ENCODE results near the gene CTSZ. TPM values are rescaled to one million over a fixed set of nuclear protein-coding genes. Genes with fewer than 3 reads are reported as not detected.

The CTSZ gene
- total RNA-seq, 1 experiment from 2014 or later = 37.6 TPM

- no peak for DNase-seq
- no peak overlapping the region for H2BK20ac ChIP-seq (ENCODE audit: low read depth, low read length, poor library complexity, severe bottlenecking)
- no peaks in the 10 kb centered on the region for H3K27me3 ChIP-seq (ENCODE audit: insufficient read depth, low read length)
- H3K79me2 ChIP-seq (ENCODE audit: insufficient read depth, low read length) = no peaks in the 10 kb centered on the region
- no peaks in the 10 kb centered on the region for H3K79me1 ChIP-seq (ENCODE audit: insufficient read depth, low read depth, low read length, poor library complexity, severe bottlenecking)
- no peak overlapping the region for H4K8ac ChIP-seq (replicated peaks; ENCODE audit: insufficient read length, low read depth, low read length)
- no peak overlapping the region for H3K27ac Mint-ChIP-seq
- H2BK120ac ChIP-seq (ENCODE audit: low read depth, low read length, poor library complexity, severe bottlenecking) = no peak overlapping the region
- H3K23me2 ChIP-seq (ENCODE audit: insufficient read length, low read depth, low read length, poor library complexity, severe bottlenecking) = no peaks in the 10 kb centered on the region
- H3K9me3 ChIP-seq (ENCODE audit: control insufficient read depth, low read depth, low read length) = no peaks in the 10 kb centered on the region
- no peak overlapping the region for H3K4me2 ChIP-seq (ENCODE audit: insufficient read depth, insufficient read length, low read length)
- H3K23ac ChIP-seq (ENCODE audit: insufficient read length, low read depth, low read length) = no peak overlapping the region
- H3K18ac ChIP-seq (ENCODE audit: insufficient read length, low read depth, low read length) = no peak overlapping the region
- H2BK12ac ChIP-seq (ENCODE audit: insufficient read length, low read depth, low read length) = no peak overlapping the region
- no peaks in the 10 kb centered on the region for H3K9me3 Mint-ChIP-seq
- WGBS (ENCODE audit: extremely low coverage, insufficient read length, low lambda C conversion rate) = no CpG with 5 or more reads among the region's 16 CpGs
- no peak overlapping the region for H3K4ac ChIP-seq (ENCODE audit: low read depth, low read length)
- H3K36me3 Mint-ChIP-seq (ENCODE audit: insufficient read depth in 1 of 3, low read depth in 3 of 3) = no peaks in the 10 kb centered on the region; a peak in 1 of 7 replicates
- H2AFZ ChIP-seq (ENCODE audit: low read length) = no peak overlapping the region
- H3K27me3 Mint-ChIP-seq (ENCODE audit: low read depth) = peaks cover 24% of the 10 kb centered on the region
- TF ChIP-seq CTCF (conservative IDR thresholded peaks at IDR 0.05) = no peak
- peaks cover 13 to 21% of the 10 kb centered on the region in 2 experiments; a peak in 3 of 4 replicates for H3K4me1 Mint-ChIP-seq
- H3K4me1 ChIP-seq (ENCODE audit: insufficient read depth, low read length) = peaks cover 7% of the 10 kb centered on the region; the same call in 1 of the 2 replicates
- H3T11ph ChIP-seq (ENCODE audit: low read length) = no peak overlapping the region
- H2BK15ac ChIP-seq (ENCODE audit: low read depth, low read length) = no peak overlapping the region
- no peak overlapping the region for H4K5ac ChIP-seq (ENCODE audit: insufficient read length, low read depth, low read length)
- no peak overlapping the region for H2BK5ac ChIP-seq (ENCODE audit: insufficient read length, low read length)
- no peak overlapping the region for H3K56ac ChIP-seq (ENCODE audit: insufficient read length, low read depth, low read length)
- no peak overlapping the region for H3K27ac ChIP-seq (ENCODE audit: insufficient read length, low read depth, low read length)
- H4K20me1 ChIP-seq (ENCODE audit: control insufficient read depth, insufficient read depth, insufficient read length) = no peaks in the 10 kb centered on the region
- no peak overlapping the region for H3K4me3 Mint-ChIP-seq
- H3K9ac ChIP-seq (ENCODE audit: extremely low read depth, insufficient read length, low read length) = no peak overlapping the region
- no peak overlapping the region for H3K14ac ChIP-seq (ENCODE audit: insufficient read depth, low read length)
- no peak overlapping the region for H2AK5ac ChIP-seq (ENCODE audit: insufficient read length, low read length)
- no peak overlapping the region for H4K91ac ChIP-seq (ENCODE audit: insufficient read length, low read depth, low read length)
Measured at GRCh38 chr20:59015411-59015810, 8.4 kb upstream of the CTSZ start.

Measured in H9 (cell line).